Endothelial cell of umbilical vein (primary cell): ENCODE results near the gene REPIN1. TPM values are rescaled to one million over a fixed set of nuclear protein-coding genes. Genes with fewer than 3 reads are reported as not detected.
A peak's percentile ranks its signal among the peaks of the same experiment; 100 is the strongest.

Experiments
- BruUV-seq: library from RNA; stranded (reverse); fragments of 400-500 nt; replicated peaks from 2 replicates; lab custom pipeline; 2021; lab: Mats Ljungman, UMichigan
- CTCF ChIA-PET: fragments of 300-600, 350-600 bp; sonication (Branson Sonifier 250); formaldehyde crosslinking; loops from one replicate; lab custom pipeline; 2021; ENCODE audit warnings: antibody characterized with exemption, inconsistent platforms; lab: Charles Lee
- POLR2A ChIA-PET: fragments of 300-600, 350-600 bp; sonication (Branson Sonifier 250); formaldehyde crosslinking; loops from one replicate; lab custom pipeline; 2021; ENCODE audit warnings: antibody characterized with exemption, inconsistent platforms; lab: Charles Lee
- DNase-seq: peaks from one replicate; pipeline ENCODE4 v3.0.0-alpha.2; 2011; ENCODE audit warnings: low read depth, low spot score
- FAIRE-seq: peaks from 2 replicates; lab custom pipeline; 2011; peaks lifted over from hg19 to GRCh38; lab: Jason Lieb, UNC
- H2AFZ ChIP-seq: 2 replicates; pipeline ENCODE4 v1.6.0; 2012; ENCODE audit warnings: low read depth, low read length, control low read depth, inconsistent platforms
- H3K27ac ChIP-seq: 2 replicates; pipeline ENCODE4 v1.5.1; 2011; ENCODE audit warnings: low read depth, mild to moderate bottlenecking, control low read depth, low read length, moderate library complexity; ENCODE audit not compliant: insufficient read depth
- H3K27me3 ChIP-seq, 2 experiments: 2 replicates each; pipeline versions ENCODE4 v1.6.0 to v1.6.1; 2011; ENCODE audit warnings: low read length in 2 of 2, mixed read lengths in 1 of 2; ENCODE audit not compliant: control insufficient read depth in 2 of 2, insufficient read depth in 2 of 2
- H3K36me3 ChIP-seq, 2 experiments: 2 replicates in 1 of 2; 3 replicates in 1 of 2; pipeline ENCODE4 v1.5.1; 2011; ENCODE audit warnings: low read length in 2 of 2, mild to moderate bottlenecking in 1 of 2, moderate library complexity in 1 of 2; ENCODE audit not compliant: control insufficient read depth in 2 of 2, insufficient read depth in 2 of 2; ENCODE audit errors: extremely low read depth in 1 of 2
- H3K4me1 ChIP-seq: 3 replicates; pipeline ENCODE4 v1.5.1; 2011; ENCODE audit warnings: mild to moderate bottlenecking, low read length; ENCODE audit not compliant: control insufficient read depth, insufficient read depth; ENCODE audit errors: extremely low read depth
- H3K4me2 ChIP-seq: 2 replicates; pipeline ENCODE4 v1.6.1; 2011; ENCODE audit warnings: low read length, control low read depth, mixed read lengths; ENCODE audit not compliant: insufficient read depth
- H3K4me3 ChIP-seq, 3 experiments: fragments of 200-600 bp in 1 of 3; sonication (generic), shearing (Covaris generic) in 1 of 3; replicated peaks in 1 of 3; 2 replicates each; pipeline ENCODE4 v1.5.1; 2011 to 2016; ENCODE audit warnings: control low read depth in 3 of 3, low read length in 3 of 3, mild to moderate bottlenecking in 2 of 3, inconsistent platforms in 1 of 3, low read depth in 1 of 3, moderate library complexity in 1 of 3; ENCODE audit not compliant: insufficient read depth in 1 of 3
- H3K79me2 ChIP-seq: 2 replicates; pipeline ENCODE4 v1.6.0; 2012; ENCODE audit warnings: low read length, inconsistent platforms; ENCODE audit not compliant: control insufficient read depth, insufficient read depth
- H3K9ac ChIP-seq: replicated peaks from 2 replicates; pipeline ENCODE3; 2011; ENCODE audit warnings: low read length, control low read depth; ENCODE audit not compliant: insufficient read depth; ENCODE audit errors: extremely low read depth
- H3K9me1 ChIP-seq: replicated peaks from 3 replicates; pipeline ENCODE4 v1.6.0; 2011; ENCODE audit warnings: mild to moderate bottlenecking, low read length; ENCODE audit not compliant: control insufficient read depth, insufficient read depth; ENCODE audit errors: extremely low read depth
- H3K9me3 ChIP-seq: replicated peaks from 2 replicates; pipeline ENCODE4 v1.5.1; 2012; ENCODE audit warnings: low read length, inconsistent platforms; ENCODE audit not compliant: control insufficient read depth, insufficient read depth
- H4K20me1 ChIP-seq: replicated peaks from 2 replicates; pipeline ENCODE3; 2011; ENCODE audit warnings: mild to moderate bottlenecking, low read length; ENCODE audit not compliant: control insufficient read depth, insufficient read depth; ENCODE audit errors: extremely low read depth
- EZH2 ChIP-seq: IDR thresholded peaks from 2 replicates; pipeline ENCODE4 v1.6.1; 2012; ENCODE audit warnings: borderline replicate concordance, low read depth, mild to moderate bottlenecking, moderate library complexity, low read length, inconsistent platforms; ENCODE audit not compliant: severe bottlenecking
- FOS ChIP-seq: IDR thresholded peaks from 2 replicates; pipeline ENCODE4 v1.6.1; 2011; ENCODE audit warnings: mild to moderate bottlenecking, low read length, moderate library complexity, borderline replicate concordance; ENCODE audit not compliant: insufficient read depth
- GATA2 ChIP-seq: IDR thresholded peaks from 2 replicates; pipeline ENCODE4 v1.7.0; 2011; ENCODE audit warnings: low read depth, mild to moderate bottlenecking, moderate library complexity, mixed read lengths, low read length; ENCODE audit not compliant: insufficient read length, insufficient read depth
- JUN ChIP-seq: IDR thresholded peaks from 2 replicates; pipeline ENCODE4 v1.6.1; 2011; ENCODE audit warnings: borderline replicate concordance, low read depth; ENCODE audit not compliant: insufficient read length, insufficient read depth
- MYC ChIP-seq: IDR thresholded peaks from one replicate; pipeline ENCODE4 v1.6.1; 2011; ENCODE audit warnings: mild to moderate bottlenecking, low read depth, low read length
- POLR2A ChIP-seq: IDR thresholded peaks from 2 replicates; pipeline ENCODE4 v1.6.1; 2012; ENCODE audit warnings: low read depth, mild to moderate bottlenecking, control low read depth, low read length
- POLR2AphosphoS5 ChIP-seq: IDR thresholded peaks from 2 replicates; pipeline ENCODE4 v1.6.1; 2012; ENCODE audit warnings: low read depth, mild to moderate bottlenecking, control low read depth, low read length, moderate library complexity; ENCODE audit not compliant: insufficient read depth
- dilution Hi-C: fragments of 300-500 bp; cut with MboI; formaldehyde crosslinking; loops from one replicate; pipeline ENCODE4 v1.15.0; 2019; ENCODE audit warnings: low sequenced_read_pairs; ENCODE audit not compliant: extremely low pct_ligation_motif_present
- intact Hi-C: fragments of 100-400 bp; cut with micrococcal nuclease; formaldehyde crosslinking; loops from one replicate; pipeline ENCODE4 v1.10.0; 2022
- polyA plus RNA-seq, 4 experiments: library from polyadenylated mRNA; depleted of rRNA in 3 of 4; stranded (reverse) in 3 of 4; unstranded in 1 of 4; fragments of >200 nt; gene quantifications; 2 replicates each; pipeline versions ENCODE4 v1.2.1 to v1.2.3, GENCODE V29; 2011 to 2012; ENCODE audit warnings: missing spikeins in 1 of 4
- total RNA-seq: library from RNA; stranded (reverse); gene quantifications from 2 replicates; pipeline ENCODE4 v1.2.3, GENCODE V29; 2021
- TF ChIP-seq, protein P1 (sequence below), 2 donors: IDR thresholded peaks; 1 replicate in 1 of 2; 2 replicates in 1 of 2; pipeline ENCODE4 v1.5.1; 2011; ENCODE audit warnings: low read length in 2 of 2, mild to moderate bottlenecking in 2 of 2, moderate library complexity in 2 of 2, control low read depth in 1 of 2, inconsistent platforms in 1 of 2, low read depth in 1 of 2; ENCODE audit not compliant: insufficient read depth in 1 of 2; ENCODE audit errors: extremely low read depth in 1 of 2
- TF ChIP-seq, protein P2 (sequence below): IDR thresholded peaks from 2 replicates; pipeline ENCODE4 v1.6.1; 2011; ENCODE audit not compliant: insufficient read depth, insufficient read length

Gene REPIN1
- total and polyA plus RNA-seq, 2 donors (not counting 3 experiments of a cell fraction or from before 2014, with no cell fraction given), result 108 to 140 TPM

DNA sequence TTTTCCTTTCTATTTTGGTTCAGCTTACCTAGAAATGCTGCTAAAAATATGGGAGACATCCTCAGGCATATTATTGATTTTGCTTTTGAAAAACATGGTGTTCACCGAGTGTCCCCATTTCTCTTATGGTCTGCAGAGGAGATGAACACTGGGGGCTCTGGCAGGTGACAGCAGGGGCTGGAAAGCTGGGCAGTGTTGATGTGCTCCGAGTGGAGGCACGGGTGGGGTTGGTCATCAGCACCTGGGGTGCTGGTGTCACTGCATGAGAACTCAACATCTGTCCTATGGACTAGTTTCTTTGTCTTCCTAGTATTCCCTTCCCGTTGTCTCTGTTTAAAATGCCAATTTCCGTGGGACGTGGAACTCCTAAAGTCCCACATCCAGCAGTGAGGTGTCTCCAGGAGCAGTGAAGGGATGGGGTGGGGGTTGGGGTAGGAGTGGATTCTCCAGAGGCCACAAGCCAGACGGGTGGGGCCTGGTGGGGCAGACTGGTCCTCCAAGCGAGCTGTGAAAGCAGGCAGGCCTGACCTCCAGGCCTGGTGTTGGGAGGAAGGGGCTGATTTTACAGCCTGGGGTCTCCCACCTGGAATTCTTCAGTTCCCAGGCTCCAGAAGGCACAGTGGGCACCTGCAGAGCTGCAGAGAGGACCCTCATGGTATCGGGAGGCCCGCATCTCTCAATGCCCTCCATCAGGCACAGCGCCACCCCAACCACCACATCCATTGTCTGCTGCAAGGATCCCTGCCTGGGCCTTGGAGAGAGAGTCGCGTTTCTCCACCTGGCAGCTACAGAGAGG is 35.0 kb downstream of the REPIN1 start:
- Histone ChIP-seq H2AFZ (peak overlapping the region; percentile 96), H4K20me1 (no peaks in the 10 kb centered on the region), H3K9me1 (no peaks in the 10 kb centered on the region), H3K36me3 (peaks cover 0 to 2% of the 10 kb centered on the region in 2 experiments), H3K4me3 (no peak overlapping the region), H3K79me2 (no peaks in the 10 kb centered on the region), H3K9me3 (no peaks in the 10 kb centered on the region), H3K4me2 (no peak overlapping the region), H3K27ac (no peak overlapping the region), H3K9ac (no peak overlapping the region), H3K27me3 (no peaks in the 10 kb centered on the region), H3K4me1 (peaks cover 15% of the 10 kb centered on the region)
- DNase-seq (no peak), FAIRE-seq (no peak)
- TF ChIP-seq GATA2, result no peak
- no peak for TF ChIP-seq POLR2AphosphoS5
- no peak for TF ChIP-seq EZH2
- TF ChIP-seq POLR2A, result no peak
- no peak for TF ChIP-seq FOS
- TF ChIP-seq, protein P1, sequence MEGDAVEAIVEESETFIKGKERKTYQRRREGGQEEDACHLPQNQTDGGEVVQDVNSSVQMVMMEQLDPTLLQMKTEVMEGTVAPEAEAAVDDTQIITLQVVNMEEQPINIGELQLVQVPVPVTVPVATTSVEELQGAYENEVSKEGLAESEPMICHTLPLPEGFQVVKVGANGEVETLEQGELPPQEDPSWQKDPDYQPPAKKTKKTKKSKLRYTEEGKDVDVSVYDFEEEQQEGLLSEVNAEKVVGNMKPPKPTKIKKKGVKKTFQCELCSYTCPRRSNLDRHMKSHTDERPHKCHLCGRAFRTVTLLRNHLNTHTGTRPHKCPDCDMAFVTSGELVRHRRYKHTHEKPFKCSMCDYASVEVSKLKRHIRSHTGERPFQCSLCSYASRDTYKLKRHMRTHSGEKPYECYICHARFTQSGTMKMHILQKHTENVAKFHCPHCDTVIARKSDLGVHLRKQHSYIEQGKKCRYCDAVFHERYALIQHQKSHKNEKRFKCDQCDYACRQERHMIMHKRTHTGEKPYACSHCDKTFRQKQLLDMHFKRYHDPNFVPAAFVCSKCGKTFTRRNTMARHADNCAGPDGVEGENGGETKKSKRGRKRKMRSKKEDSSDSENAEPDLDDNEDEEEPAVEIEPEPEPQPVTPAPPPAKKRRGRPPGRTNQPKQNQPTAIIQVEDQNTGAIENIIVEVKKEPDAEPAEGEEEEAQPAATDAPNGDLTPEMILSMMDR (IDR thresholded peaks at IDR 0.05; ENCODE audit: extremely low read depth in 1 of 2, insufficient read depth in 1 of 2, low read depth in 1 of 2, low read length in 2 of 2), result no peak
- TF ChIP-seq, protein P2, sequence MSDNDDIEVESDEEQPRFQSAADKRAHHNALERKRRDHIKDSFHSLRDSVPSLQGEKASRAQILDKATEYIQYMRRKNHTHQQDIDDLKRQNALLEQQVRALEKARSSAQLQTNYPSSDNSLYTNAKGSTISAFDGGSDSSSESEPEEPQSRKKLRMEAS, result no peak
- no peak for TF ChIP-seq JUN
- no peak for TF ChIP-seq MYC
- BruUV-seq, result no TSS peak
- dilution Hi-C loops, result no loop called here
- ChIA-PET CTCF (interaction anchor here (0.8 to 1.6 kb wide), 6 partner anchors 10 to 49 kb away, joined by 3 to 7 read pairs (median 4); no protein-coding TSS in a partner anchor), POLR2A (no interaction called here)
- intact Hi-C loops, result no loop called here
